GM19468 (cell line): Measurements from ENCODE around the gene TSHZ2.
"Not testable (repeated sequence)": the region's sequence is repeated elsewhere in the genome, so short reads cannot be mapped to it uniquely, and the experiment has no call there.

Experiments
- ATAC-seq: cut with Tn5 transposase; IDR thresholded peaks from one replicate; pipeline ENCODE4 v1.9.1; 2021; ENCODE audit warnings: mild to moderate bottlenecking, moderate library complexity, moderate number of reproducible peaks; ENCODE audit not compliant: unreplicated experiment; ENCODE audit errors: extremely low read depth

The TSHZ2 gene

GRCh38 chr20:53389516-53390300 is 417.6 kb downstream of the TSHZ2 start:
- no peak for ATAC-seq

- no peak for ATAC-seq
These were observed 418.6 kb downstream of the TSHZ2 start for GRCh38 chr20:53390770-53391169.

GRCh38 chr20:53394433-53394832 is 422.3 kb downstream of the TSHZ2 start:
- ATAC-seq: no peak

GRCh38 chr20:53395188-53395923 is 423.2 kb downstream of the TSHZ2 start:
- no peak for ATAC-seq

- ATAC-seq: no peak
These were observed 426.9 kb downstream of the TSHZ2 start for GRCh38 chr20:53399083-53399482.

GRCh38 chr20:53399592-53400335 is 427.6 kb downstream of the TSHZ2 start:
- no peak for ATAC-seq

GRCh38 chr20:53402233-53403005 is 430.3 kb downstream of the TSHZ2 start:
- ATAC-seq: no peak

GRCh38 chr20:53403029-53403428 is 430.9 kb downstream of the TSHZ2 start:
- no peak for ATAC-seq

- ATAC-seq: no peak
These were observed 433.0 kb downstream of the TSHZ2 start for GRCh38 chr20:53405139-53405538.

GRCh38 chr20:53406580-53406979 is 434.4 kb downstream of the TSHZ2 start:
- no peak for ATAC-seq

- ATAC-seq: no peak
These were observed 436.7 kb downstream of the TSHZ2 start for GRCh38 chr20:53408691-53409446.

- no peak for ATAC-seq
These were observed 437.2 kb downstream of the TSHZ2 start for GRCh38 chr20:53409447-53409717.

GRCh38 chr20:53411129-53411528 is 439.0 kb downstream of the TSHZ2 start:
- no peak for ATAC-seq

- no peak for ATAC-seq
These were observed 439.7 kb downstream of the TSHZ2 start for GRCh38 chr20:53411891-53412290.

- no peak for ATAC-seq
These were observed 440.5 kb downstream of the TSHZ2 start for GRCh38 chr20:53412577-53413185.

GRCh38 chr20:53413186-53413631 is 441.1 kb downstream of the TSHZ2 start:
- ATAC-seq: peak; percentile 59

- not testable (repeated sequence) for ATAC-seq
These were observed 441.7 kb downstream of the TSHZ2 start for GRCh38 chr20:53413845-53414244.

- no peak for ATAC-seq
These were observed 447.7 kb downstream of the TSHZ2 start for GRCh38 chr20:53419693-53420460.
